ENCODE results near the gene ADAMTS13. TPM values are rescaled to one million over a fixed set of nuclear protein-coding genes. Genes with fewer than 3 reads are reported as not detected.

The ADAMTS13 gene
- total RNA-seq, 1 donor from 2014 or later: 2.4 TPM

- H3K36me3 ChIP-seq: no peaks in the 10 kb centered on the region
Measured at GRCh38 chr9:133506653-133507038, 84.5 kb downstream of the ADAMTS13 start.

GRCh38 chr9:133507246-133507965 lies 85.2 kb downstream of the ADAMTS13 start:
- peaks cover 2% of the 10 kb centered on the region for H3K9me3 ChIP-seq (ENCODE audit: low read depth)
- peaks cover 31% of the 10 kb centered on the region for H3F3A ChIP-seq (ENCODE audit: low read depth)
- no peak overlapping the region for H3K27ac ChIP-seq
- H3K9ac ChIP-seq: no peak overlapping the region
- no peak overlapping the region for H2AFZ ChIP-seq (replicated peaks)
- Mint-ChIP-seq H3K27me3 (ENCODE audit: insufficient read depth, low read depth) (peaks cover 8% of the 10 kb centered on the region), H3K27ac (no peak overlapping the region), H3K9me3 (peaks cover 9% of the 10 kb centered on the region), H3K4me3 (no peak overlapping the region), H3K36me3 (no peaks in the 10 kb centered on the region), H3K4me1 (peaks cover 18% of the 10 kb centered on the region)
- no peaks in the 10 kb centered on the region for H3K36me3 ChIP-seq
- no peaks in the 10 kb centered on the region for H4K20me1 ChIP-seq (ENCODE audit: low read depth)
- no peak for DNase-seq (ENCODE audit: low spot score)
- TF ChIP-seq CTCF (IDR thresholded peaks at IDR 0.05) (no peak), EZH2 (IDR thresholded peaks at IDR 0.05) (no peak), EZH2phosphoT487 (IDR thresholded peaks at IDR 0.05) (no peak)
- H3K4me2 ChIP-seq: no peak overlapping the region
- H3K79me2 ChIP-seq (ENCODE audit: low read depth): no peaks in the 10 kb centered on the region
- H3K4me1 ChIP-seq: peaks cover 14% of the 10 kb centered on the region
- H3K27me3 ChIP-seq: no peaks in the 10 kb centered on the region
- no peak overlapping the region for H3K4me3 ChIP-seq

More at GRCh38 chr9:133506653-133507038, 84.5 kb downstream of the ADAMTS13 start:
- Mint-ChIP-seq H3K4me3 (no peak overlapping the region), H3K27me3 (ENCODE audit: insufficient read depth, low read depth) (peaks cover 8% of the 10 kb centered on the region), H3K4me1 (peaks cover 18% of the 10 kb centered on the region), H3K9me3 (peaks cover 14% of the 10 kb centered on the region), H3K27ac (no peak overlapping the region), H3K36me3 (no peaks in the 10 kb centered on the region)
- peaks cover 4% of the 10 kb centered on the region for H3K27me3 ChIP-seq
- TF ChIP-seq CTCF (IDR thresholded peaks at IDR 0.05) (no peak), EZH2 (IDR thresholded peaks at IDR 0.05) (no peak), EZH2phosphoT487 (IDR thresholded peaks at IDR 0.05) (no peak)
- H3K9me3 ChIP-seq (ENCODE audit: low read depth): peaks cover 10% of the 10 kb centered on the region
- no peak overlapping the region for H2AFZ ChIP-seq (replicated peaks)
- no peak overlapping the region for H3K9ac ChIP-seq
- H3K27ac ChIP-seq: no peak overlapping the region
- H3K79me2 ChIP-seq (ENCODE audit: low read depth): no peaks in the 10 kb centered on the region
- no peaks in the 10 kb centered on the region for H4K20me1 ChIP-seq (ENCODE audit: low read depth)
- H3K4me3 ChIP-seq: no peak overlapping the region
- no peak for DNase-seq (ENCODE audit: low spot score)
- H3K4me1 ChIP-seq: peaks cover 14% of the 10 kb centered on the region
- H3F3A ChIP-seq (ENCODE audit: low read depth): peaks cover 24% of the 10 kb centered on the region
- H3K4me2 ChIP-seq: no peak overlapping the region

GRCh38 chr9:133508046-133508445 lies 85.9 kb downstream of the ADAMTS13 start:
- no peaks in the 10 kb centered on the region for H3K36me3 Mint-ChIP-seq
- no peak overlapping the region for H3K27ac ChIP-seq
- no peak overlapping the region for H3K4me3 Mint-ChIP-seq
- H3K9me3 ChIP-seq (ENCODE audit: low read depth): no peaks in the 10 kb centered on the region
- H3K79me2 ChIP-seq (ENCODE audit: low read depth): no peaks in the 10 kb centered on the region
- no peaks in the 10 kb centered on the region for H3K27me3 ChIP-seq
- peaks cover 32% of the 10 kb centered on the region for H3F3A ChIP-seq (ENCODE audit: low read depth)
- H3K27ac Mint-ChIP-seq: no peak overlapping the region
- H3K4me1 ChIP-seq: peaks cover 14% of the 10 kb centered on the region
- H3K4me3 ChIP-seq: no peak overlapping the region
- H3K9ac ChIP-seq: no peak overlapping the region
- no peaks in the 10 kb centered on the region for H4K20me1 ChIP-seq (ENCODE audit: low read depth)
- no peaks in the 10 kb centered on the region for H3K36me3 ChIP-seq
- H3K27me3 Mint-ChIP-seq (ENCODE audit: insufficient read depth, low read depth): peaks cover 8% of the 10 kb centered on the region
- H3K4me1 Mint-ChIP-seq: peaks cover 18% of the 10 kb centered on the region
- H2AFZ ChIP-seq (replicated peaks): no peak overlapping the region
- no peak overlapping the region for H3K4me2 ChIP-seq
- no peak for TF ChIP-seq CTCF (IDR thresholded peaks at IDR 0.05)
- no peak for TF ChIP-seq EZH2 (IDR thresholded peaks at IDR 0.05)
- TF ChIP-seq EZH2phosphoT487 (IDR thresholded peaks at IDR 0.05): no peak
- DNase-seq (ENCODE audit: low spot score): no peak
- H3K9me3 Mint-ChIP-seq: peaks cover 5% of the 10 kb centered on the region

Other genes with a start within 250 kb of the ADAMTS13 start
- not detected in 2 replicates for gene OBP2B, start 213.1 kb upstream of the ADAMTS13 start, total RNA-seq (ENCODE audit: low replicate concordance)
- gene ABO, start 147.2 kb upstream of the ADAMTS13 start, total RNA-seq (ENCODE audit: low replicate concordance): not detected in 2 replicates
- gene SURF6, start 86.2 kb upstream of the ADAMTS13 start, total RNA-seq (ENCODE audit: low replicate concordance): 13.2 and 32.9 TPM in 2 replicates
- 31.7 and 66.5 TPM in 2 replicates for gene MED22, start 74.2 kb upstream of the ADAMTS13 start, total RNA-seq (ENCODE audit: low replicate concordance)
- 3,449 and 3,613 TPM in 2 replicates for gene RPL7A, start 74.1 kb upstream of the ADAMTS13 start, total RNA-seq (ENCODE audit: low replicate concordance)
- 31.0 and 36.7 TPM in 2 replicates for gene SURF1, start 65.9 kb upstream of the ADAMTS13 start, total RNA-seq (ENCODE audit: low replicate concordance)
- 16.0 and 19.6 TPM in 2 replicates for gene SURF2, start 65.8 kb upstream of the ADAMTS13 start, total RNA-seq (ENCODE audit: low replicate concordance)
- 102 and 155 TPM in 2 replicates for gene SURF4, start 46.3 kb upstream of the ADAMTS13 start, total RNA-seq (ENCODE audit: low replicate concordance)
- 0.58 and 0.65 TPM in 2 replicates for gene STKLD1, start 46.0 kb upstream of the ADAMTS13 start, total RNA-seq (ENCODE audit: low replicate concordance)
- 17.9 and 24.9 TPM in 2 replicates for gene REXO4, start 4.4 kb upstream of the ADAMTS13 start, total RNA-seq (ENCODE audit: low replicate concordance)
- gene CACFD1, start 37.6 kb downstream of the ADAMTS13 start, total RNA-seq (ENCODE audit: low replicate concordance): 15.7 and 29.3 TPM in 2 replicates
- gene SLC2A6, start 56.7 kb downstream of the ADAMTS13 start, total RNA-seq (ENCODE audit: low replicate concordance): 2.3 and 8.8 TPM in 2 replicates
- not detected in 2 replicates for gene MYMK, start 102.6 kb downstream of the ADAMTS13 start, total RNA-seq (ENCODE audit: low replicate concordance)
- 0.30 and 0.99 TPM in 2 replicates for gene ADAMTSL2, start 112.3 kb downstream of the ADAMTS13 start, total RNA-seq (ENCODE audit: low replicate concordance)
- 0.31 TPM in 1 of 2 replicates, not detected in the other for gene FAM163B, start 187.0 kb downstream of the ADAMTS13 start, total RNA-seq (ENCODE audit: low replicate concordance)
- not detected in 2 replicates for gene DBH, start 214.0 kb downstream of the ADAMTS13 start, total RNA-seq (ENCODE audit: low replicate concordance)